GM12891 (cell line): ENCODE data around the gene BGLAP.

Experiments used
- PAX5 ChIP-seq: IDR thresholded peaks from 2 replicates; pipeline ENCODE4 v1.6.1; 2011; ENCODE audit warnings: low read length, moderate library complexity, mild to moderate bottlenecking; ENCODE audit not compliant: insufficient read depth, severe bottlenecking
- POLR2A ChIP-seq: IDR thresholded peaks from 2 replicates; pipeline ENCODE4 v1.6.1; 2011; ENCODE audit warnings: low read depth, low read length, control low read depth
- POLR2AphosphoS5 ChIP-seq: IDR thresholded peaks from 2 replicates; pipeline ENCODE4 v1.6.1; 2011; ENCODE audit warnings: low read depth, low read length, control low read depth
- POU2F2 ChIP-seq: IDR thresholded peaks from 2 replicates; pipeline ENCODE4 v1.6.1; 2011; ENCODE audit warnings: low read depth, mild to moderate bottlenecking, control low read depth, low read length, moderate library complexity
- SPI1 ChIP-seq: IDR thresholded peaks from 2 replicates; pipeline ENCODE4 v1.6.1; 2011; ENCODE audit warnings: low read depth, low read length, control low read depth
- TAF1 ChIP-seq: IDR thresholded peaks from 2 replicates; pipeline ENCODE4 v1.6.1; 2011; ENCODE audit warnings: low read depth, low read length, control low read depth

DNA sequence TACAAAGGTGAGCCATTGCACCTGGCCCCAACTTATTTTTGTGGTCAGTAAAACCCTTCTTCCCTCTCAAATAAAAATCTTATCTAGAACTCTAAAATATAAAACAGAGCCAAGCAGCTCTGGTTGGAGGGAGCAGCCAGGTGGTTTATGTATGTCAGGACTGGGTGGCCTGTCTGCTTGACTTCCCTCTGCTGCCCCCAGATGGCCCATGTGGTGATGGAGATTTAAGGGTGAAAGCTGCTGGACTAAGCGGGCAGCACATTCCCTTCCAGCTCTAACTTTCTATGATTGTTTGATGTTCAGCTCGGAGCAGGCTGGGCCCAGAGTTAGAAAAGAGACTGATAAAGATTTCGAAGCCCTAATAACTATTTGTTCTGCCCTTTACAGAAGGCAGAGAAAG is 17.8 kb downstream of the BGLAP start:
- TF ChIP-seq POLR2A = no peak
- no peak for TF ChIP-seq POLR2AphosphoS5
- TF ChIP-seq SPI1 = no peak
- no peak for TF ChIP-seq TAF1
- TF ChIP-seq PAX5 = no peak
- TF ChIP-seq POU2F2 = no peak
